Measurements from ENCODE around the gene MDM4. TPM values are rescaled to one million over a fixed set of nuclear protein-coding genes. Genes with fewer than 3 reads are reported as not detected.
A peak's percentile ranks its signal among the peaks of the same experiment; 100 is the strongest.

The MDM4 gene
- total RNA-seq, 1 experiment from 2014 or later: 49.6 TPM

DNA sequence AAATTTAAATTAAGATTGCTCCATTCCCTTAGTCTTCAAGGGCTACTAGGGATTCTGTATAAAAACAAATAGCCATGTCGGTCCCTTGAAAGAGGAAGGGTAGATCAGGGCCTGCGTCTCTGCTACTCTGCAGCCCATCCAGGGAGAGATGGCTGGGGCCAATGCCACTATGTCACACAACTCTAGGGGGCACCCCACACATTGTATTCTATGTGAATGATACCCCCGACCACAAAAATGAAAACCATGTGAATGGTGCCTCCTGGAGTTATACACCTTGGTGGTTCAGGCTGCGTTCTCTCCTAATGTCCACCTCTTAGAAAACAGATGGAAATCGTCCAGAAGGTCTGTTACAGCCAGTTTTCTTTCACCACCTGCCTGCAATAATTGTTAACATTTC is 39.6 kb upstream of the MDM4 start:
- Histone ChIP-seq H3K23me2 (ENCODE audit: insufficient read length, low read depth, low read length, poor library complexity, severe bottlenecking) (no peaks in the 10 kb centered on the region), H2BK20ac (ENCODE audit: low read depth, low read length, poor library complexity, severe bottlenecking) (no peak overlapping the region), H3K4me2 (ENCODE audit: insufficient read depth, insufficient read length, low read length) (no peak overlapping the region), H3K9ac (ENCODE audit: extremely low read depth, insufficient read length, low read length) (no peak overlapping the region), H3K18ac (ENCODE audit: insufficient read length, low read depth, low read length) (no peak overlapping the region), H4K91ac (ENCODE audit: insufficient read length, low read depth, low read length) (no peak overlapping the region), H2BK15ac (ENCODE audit: low read depth, low read length) (no peak overlapping the region), H3K79me2 (ENCODE audit: insufficient read depth, low read length) (no peaks in the 10 kb centered on the region), H3K56ac (ENCODE audit: insufficient read length, low read depth, low read length) (no peak overlapping the region), H4K5ac (ENCODE audit: insufficient read length, low read depth, low read length) (no peak overlapping the region), H2BK5ac (ENCODE audit: insufficient read length, low read length) (no peak overlapping the region), H3K27me3 (ENCODE audit: insufficient read depth, low read length) (no peaks in the 10 kb centered on the region), H3K4me1 (ENCODE audit: insufficient read depth, low read length) (peaks cover 2% of the 10 kb centered on the region; the same call in 1 of the 2 replicates), H3T11ph (ENCODE audit: low read length) (no peak overlapping the region), H3K27ac (ENCODE audit: insufficient read length, low read depth, low read length) (no peak overlapping the region), H2AK5ac (ENCODE audit: insufficient read length, low read length) (no peak overlapping the region), H2BK12ac (ENCODE audit: insufficient read length, low read depth, low read length) (no peak overlapping the region), H3K23ac (ENCODE audit: insufficient read length, low read depth, low read length) (no peak overlapping the region), H3K14ac (ENCODE audit: insufficient read depth, low read length) (no peak overlapping the region), H3K4ac (ENCODE audit: low read depth, low read length) (no peak overlapping the region), H2BK120ac (ENCODE audit: low read depth, low read length, poor library complexity, severe bottlenecking) (no peak overlapping the region), H3K9me3 (ENCODE audit: control insufficient read depth, low read depth, low read length) (no peaks in the 10 kb centered on the region), H4K8ac (replicated peaks; ENCODE audit: insufficient read length, low read depth, low read length) (no peak overlapping the region), H2AFZ (ENCODE audit: low read length) (no peak overlapping the region), H3K79me1 (ENCODE audit: insufficient read depth, low read depth, low read length, poor library complexity, severe bottlenecking) (no peaks in the 10 kb centered on the region), H4K20me1 (ENCODE audit: control insufficient read depth, insufficient read depth, insufficient read length) (no peaks in the 10 kb centered on the region)
- Mint-ChIP-seq H3K9me3 (no peaks in the 10 kb centered on the region), H3K4me1 (peaks cover 46 to 48% of the 10 kb centered on the region in 2 experiments), H3K36me3 (ENCODE audit: insufficient read depth in 1 of 3, low read depth in 3 of 3) (peaks cover 0 to 2% (median 0%) of the 10 kb centered on the region in 3 experiments; a peak in 1 of 7 replicates), H3K4me3 (no peak overlapping the region; a peak in 1 of 5 replicates), H3K27me3 (ENCODE audit: low read depth) (no peaks in the 10 kb centered on the region), H3K27ac (no peak overlapping the region)
- no peak for DNase-seq
- no CpG with 5 or more reads among the region's 5 CpGs for WGBS (ENCODE audit: extremely low coverage, insufficient read length, low lambda C conversion rate)
- TF ChIP-seq, protein P1, sequence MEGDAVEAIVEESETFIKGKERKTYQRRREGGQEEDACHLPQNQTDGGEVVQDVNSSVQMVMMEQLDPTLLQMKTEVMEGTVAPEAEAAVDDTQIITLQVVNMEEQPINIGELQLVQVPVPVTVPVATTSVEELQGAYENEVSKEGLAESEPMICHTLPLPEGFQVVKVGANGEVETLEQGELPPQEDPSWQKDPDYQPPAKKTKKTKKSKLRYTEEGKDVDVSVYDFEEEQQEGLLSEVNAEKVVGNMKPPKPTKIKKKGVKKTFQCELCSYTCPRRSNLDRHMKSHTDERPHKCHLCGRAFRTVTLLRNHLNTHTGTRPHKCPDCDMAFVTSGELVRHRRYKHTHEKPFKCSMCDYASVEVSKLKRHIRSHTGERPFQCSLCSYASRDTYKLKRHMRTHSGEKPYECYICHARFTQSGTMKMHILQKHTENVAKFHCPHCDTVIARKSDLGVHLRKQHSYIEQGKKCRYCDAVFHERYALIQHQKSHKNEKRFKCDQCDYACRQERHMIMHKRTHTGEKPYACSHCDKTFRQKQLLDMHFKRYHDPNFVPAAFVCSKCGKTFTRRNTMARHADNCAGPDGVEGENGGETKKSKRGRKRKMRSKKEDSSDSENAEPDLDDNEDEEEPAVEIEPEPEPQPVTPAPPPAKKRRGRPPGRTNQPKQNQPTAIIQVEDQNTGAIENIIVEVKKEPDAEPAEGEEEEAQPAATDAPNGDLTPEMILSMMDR (conservative IDR thresholded peaks at IDR 0.05): peak; percentile 44

Measured in H9 (cell line).